GM19043 (cell line): ENCODE results near the gene PLEKHG3.
"Not testable (repeated sequence)": the region's sequence is repeated elsewhere in the genome, so short reads cannot be mapped to it uniquely, and the experiment has no call there.

ENCODE experiments used
- ATAC-seq: cut with Tn5 transposase; IDR thresholded peaks from one replicate; pipeline ENCODE4 v1.9.1; 2021; ENCODE audit warnings: low read depth; ENCODE audit not compliant: unreplicated experiment

PLEKHG3 gene

DNA sequence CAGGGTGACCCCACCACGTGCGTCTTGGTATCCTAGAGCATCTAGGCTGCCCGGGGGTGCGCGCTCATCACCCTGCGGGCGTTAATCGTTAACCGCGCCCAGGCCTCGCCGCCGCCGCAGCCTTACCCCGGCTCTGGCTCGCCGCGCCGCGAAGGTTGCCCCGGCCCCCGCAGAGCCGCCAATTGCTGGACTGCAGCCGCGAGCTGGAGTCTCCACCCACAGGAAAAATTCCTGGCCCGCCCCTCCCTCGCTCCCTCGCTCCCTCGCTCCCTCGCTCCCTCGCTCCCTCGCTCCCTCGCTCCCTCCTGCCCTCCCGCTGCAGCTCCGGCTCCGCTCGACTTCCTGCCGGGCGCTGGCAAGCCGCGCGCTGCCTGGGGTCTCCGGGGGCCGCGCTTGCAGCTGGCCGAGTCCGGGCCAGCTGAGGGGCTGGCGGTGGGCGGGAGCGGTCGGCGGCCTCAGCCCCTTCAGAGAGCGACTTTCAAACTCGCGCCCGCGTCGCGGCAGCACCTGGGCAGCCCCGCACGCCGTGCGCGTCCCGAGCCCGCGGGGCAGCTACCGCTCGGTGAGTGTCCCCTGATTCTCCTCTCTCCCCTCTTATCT, at the start of gene PLEKHG3:
PLEKHG3 (plus strand) TSS at position 282 of the 600 bp plus-strand sequence. CDS start 23,208 bp downstream, outside the sequence.
- ATAC-seq = no peak

- ATAC-seq = no peak
These were observed 49.3 kb upstream of the PLEKHG3 start for GRCh38 chr14:64654901-64655300.

- ATAC-seq = no peak
These were observed 47.2 kb upstream of the PLEKHG3 start for GRCh38 chr14:64656986-64657385.

DNA sequence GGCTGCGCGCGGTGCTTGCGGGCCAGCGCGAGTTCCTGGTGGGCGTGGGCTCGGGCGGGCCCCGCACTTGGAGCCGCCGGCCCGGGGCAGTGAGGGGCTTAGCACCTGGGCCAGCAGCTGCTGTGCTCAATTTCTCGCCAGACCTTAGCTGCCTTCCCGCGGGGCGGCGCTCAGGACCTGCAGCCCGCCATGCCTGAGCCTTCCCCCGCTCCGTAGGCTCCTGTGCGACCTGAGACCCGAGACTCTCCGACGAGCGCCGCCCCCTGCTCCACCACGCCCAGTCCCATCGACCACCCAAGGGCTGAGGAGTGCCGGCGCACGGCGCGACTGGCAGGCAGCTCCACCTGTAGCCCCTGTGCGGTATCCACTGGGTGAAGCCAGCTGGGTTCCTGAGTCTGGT, 46.0 kb upstream of the PLEKHG3 start:
- no peak for ATAC-seq

DNA sequence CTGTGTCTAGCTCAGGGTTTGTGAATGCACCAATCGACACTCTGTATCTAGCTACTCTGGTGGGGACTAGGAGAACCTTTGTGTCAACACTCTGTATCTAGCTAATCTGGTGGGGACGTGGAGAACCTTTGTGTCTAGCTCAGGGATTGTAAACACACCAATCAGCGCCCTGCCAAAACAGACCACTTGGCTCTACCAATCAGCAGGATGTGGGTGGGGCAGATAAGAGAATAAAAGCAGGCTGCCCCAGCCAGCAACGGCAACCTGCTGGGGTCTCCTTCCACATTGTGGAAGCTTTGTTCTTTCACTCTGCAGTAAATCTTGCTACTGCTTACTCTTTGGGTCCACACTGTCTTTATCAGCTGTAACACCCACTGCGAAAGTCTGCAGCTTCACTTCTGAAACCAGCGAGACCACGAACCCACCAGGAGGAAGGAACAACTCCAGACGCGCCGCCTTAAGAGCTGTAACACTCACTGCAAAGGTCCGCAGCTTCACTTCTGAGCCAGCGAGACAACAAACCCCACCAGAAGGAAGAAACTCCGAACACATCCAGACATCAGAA, 45.4 kb upstream of the PLEKHG3 start:
- ATAC-seq = not testable (repeated sequence)

DNA sequence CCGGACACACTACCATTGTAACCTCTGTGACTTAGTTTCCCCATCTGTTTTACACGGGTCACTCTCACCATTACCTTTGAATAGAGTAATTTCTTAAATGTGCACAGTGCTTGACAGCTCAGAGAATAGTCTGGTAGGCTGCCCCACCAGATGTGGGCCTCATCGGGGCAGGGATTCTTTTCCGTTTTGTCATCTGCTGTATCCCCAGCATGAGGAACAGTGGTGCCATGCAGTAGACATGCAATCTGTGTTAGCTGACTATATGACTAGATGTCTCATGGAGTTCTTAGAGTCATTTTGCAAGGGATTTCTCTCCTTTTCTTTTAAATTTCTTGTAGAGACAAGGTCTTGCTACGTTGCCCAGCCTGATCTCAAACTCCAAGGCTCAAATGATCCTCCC, 44.9 kb upstream of the PLEKHG3 start:
- no peak for ATAC-seq

GRCh38 chr14:64663174-64663573, 41.0 kb upstream of the PLEKHG3 start:
- ATAC-seq = no peak

DNA sequence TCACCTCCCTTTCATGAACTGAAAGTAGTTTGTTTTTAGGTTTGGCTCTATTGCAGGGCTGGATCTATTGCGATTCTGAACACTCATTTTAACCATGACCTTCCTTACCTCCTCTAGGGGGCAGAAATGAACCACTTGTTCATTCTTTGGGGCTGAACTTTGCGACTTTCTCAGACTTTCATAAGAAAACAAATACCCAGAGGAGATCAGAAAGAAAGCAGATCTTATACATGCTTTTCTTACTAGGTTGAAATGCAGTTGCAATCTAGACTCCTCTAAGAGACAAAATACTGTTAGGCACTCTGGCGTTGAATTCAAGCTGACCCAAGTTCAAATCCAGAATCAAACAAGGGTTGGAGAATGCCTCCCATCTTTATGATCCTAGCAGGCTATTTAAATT, 32.6 kb upstream of the PLEKHG3 start:
- ATAC-seq = no peak

DNA sequence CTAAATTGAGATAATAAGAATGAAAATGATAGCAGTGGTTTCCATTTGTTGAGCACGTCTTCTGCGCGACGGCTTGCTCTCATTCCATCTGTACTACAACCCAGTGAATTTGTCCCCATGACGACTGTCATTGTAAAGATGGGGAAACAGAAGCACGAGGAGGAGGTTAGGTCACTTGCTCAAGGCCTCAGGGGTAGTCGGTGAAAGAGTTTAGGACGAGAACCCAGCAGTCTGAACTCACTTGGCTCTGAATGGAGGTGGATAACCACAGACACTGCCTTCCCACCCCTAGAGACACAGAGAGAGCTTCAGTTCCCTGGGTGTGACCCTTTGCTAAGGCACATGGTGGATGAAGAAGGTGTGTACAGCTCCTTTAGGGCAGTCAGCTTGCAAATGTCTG, 30.9 kb upstream of the PLEKHG3 start:
- no peak for ATAC-seq

DNA sequence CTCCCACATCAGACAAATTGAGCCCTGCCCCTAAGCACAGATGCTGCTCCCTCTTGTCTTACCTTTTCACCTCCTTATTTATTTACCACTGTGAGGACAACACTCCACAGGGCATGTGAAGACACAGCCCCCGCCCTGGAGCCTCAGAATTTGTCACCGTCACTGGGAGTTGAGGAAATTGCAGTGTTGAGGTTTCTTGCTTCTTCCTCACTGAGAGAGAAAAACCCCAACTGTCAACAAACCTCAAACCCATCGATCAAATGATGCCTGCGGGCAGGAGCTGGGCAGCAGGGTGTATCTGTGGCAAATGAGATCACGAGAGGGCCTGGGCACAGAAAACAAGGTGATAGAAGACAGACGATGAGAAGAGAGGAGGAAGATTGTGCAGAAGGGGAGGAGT, 30.5 kb upstream of the PLEKHG3 start:
- no peak for ATAC-seq

DNA sequence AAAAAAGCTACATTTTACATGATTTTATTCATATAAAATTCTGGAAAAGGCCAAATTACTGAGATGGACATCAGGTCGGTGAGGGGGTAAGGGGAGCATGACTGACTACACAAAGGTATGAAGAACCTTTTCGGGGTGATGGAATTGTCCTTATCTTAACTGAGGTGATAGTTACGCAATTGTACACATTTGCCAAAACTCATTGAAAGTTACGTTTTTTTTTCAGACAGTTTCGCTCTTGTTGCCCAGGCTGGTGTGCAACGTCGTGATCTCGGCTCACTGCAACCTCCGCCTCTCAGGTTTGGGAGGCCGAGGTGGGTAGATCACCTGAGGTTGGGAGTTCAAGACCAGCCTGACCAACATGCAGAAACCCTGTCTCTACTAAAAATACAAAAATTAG, 29.4 kb upstream of the PLEKHG3 start:
- no peak for ATAC-seq

- ATAC-seq = no peak
These were observed 28.9 kb upstream of the PLEKHG3 start for GRCh38 chr14:64675312-64675711.

GRCh38 chr14:64676410-64677008, 27.7 kb upstream of the PLEKHG3 start:
- no peak for ATAC-seq

- ATAC-seq = no peak
These were observed 24.1 kb upstream of the PLEKHG3 start for GRCh38 chr14:64680013-64680713.

GRCh38 chr14:64680714-64681065, 23.5 kb upstream of the PLEKHG3 start:
- no peak for ATAC-seq

- no peak for ATAC-seq
These were observed 22.2 kb upstream of the PLEKHG3 start for GRCh38 chr14:64681796-64682710.

- ATAC-seq = no peak
These were observed 21.4 kb upstream of the PLEKHG3 start for GRCh38 chr14:64682843-64683242.

- ATAC-seq = no peak
These were observed 21.0 kb upstream of the PLEKHG3 start for GRCh38 chr14:64683264-64683663.

- no peak for ATAC-seq
These were observed 20.1 kb upstream of the PLEKHG3 start for GRCh38 chr14:64684091-64684490.

- ATAC-seq = no peak
These were observed 18.6 kb upstream of the PLEKHG3 start for GRCh38 chr14:64685371-64686281.
